Right lobe of liver (tissue), 6 donors: ENCODE measurements around the gene TRRAP. TPM values are rescaled to one million over a fixed set of nuclear protein-coding genes. Genes with fewer than 3 reads are reported as not detected.

ENCODE experiments used
- ATAC-seq, 4 donors: fragments of 200-7000 bp; cut with Tn5 transposase; one replicate each; pipeline ENCODE4 v1.9.1; 2020; ENCODE audit warnings: mild to moderate bottlenecking in 4 of 4, moderate library complexity in 4 of 4
- DNase-seq, 3 donors: peaks; one replicate each; pipeline ENCODE4 v3.0.0-alpha.2; 2020
- H3K27ac ChIP-seq, 3 donors: fragments of 200-600 bp; one replicate each; pipeline ENCODE4 v1.8.0; 2022
- H3K27me3 ChIP-seq, 2 donors: fragments of 200-600 bp; one replicate each; pipeline ENCODE4 v1.8.0; 2022
- H3K36me3 ChIP-seq, 4 donors: fragments of 200-600 bp; sonication (generic) in 1 of 4; one replicate each; pipeline versions ENCODE4 v1.5.1 to v1.8.0; 2017 to 2022; ENCODE audit warnings: control low read depth in 1 of 4
- H3K4me1 ChIP-seq, 4 donors: fragments of 200-600 bp; sonication (generic) in 1 of 4; one replicate each; pipeline versions ENCODE4 v1.5.1 to v1.8.0; 2017 to 2022; ENCODE audit warnings: control low read depth in 1 of 4
- H3K4me3 ChIP-seq, 3 donors: fragments of 200-600 bp; one replicate each; pipeline ENCODE4 v1.8.0; 2022
- H3K9me3 ChIP-seq, 4 donors: fragments of 200-600 bp; sonication (generic) in 1 of 4; one replicate each; pipeline versions ENCODE4 v1.5.1 to v1.8.0; 2017 to 2022; ENCODE audit warnings: control low read depth in 1 of 4
- POLR2A ChIP-seq: fragments of 450-650 bp; IDR thresholded peaks from one replicate; pipeline ENCODE4 v1.6.1; 2017; ENCODE audit warnings: antibody characterized with exemption, mild to moderate bottlenecking
- WGBS: methylation state at CpG from one replicate; pipeline ENCODE4 v1.1.6; 2018; ENCODE audit warnings: low coverage, low lambda C conversion rate; ENCODE audit not compliant: insufficient coverage; ENCODE audit errors: missing lambda C conversion rate; 5-methylcytosine and 5-hydroxymethylcytosine counted together
- intact Hi-C, 2 donors: fragments of 100-400 bp; cut with DNase I; formaldehyde crosslinking; loops; one replicate each; pipeline versions ENCODE4 v1.11.2 to v1.14.1; 2022
- microRNA-seq, 2 donors: library from miRNA; unstranded; fragments of <30 nt; microRNA quantifications; one replicate each; pipeline ENCODE4, GENCODE V29; 2019 to 2020
- small RNA-seq, 2 experiments: library from RNA; depleted of rRNA; stranded (forward); fragments of <200 nt; gene quantifications; one replicate each; pipeline ENCODE3, GENCODE V24; 2016
- total RNA-seq, 6 experiments: library from RNA; depleted of rRNA in 2 of 6; stranded (reverse); fragments of >200 nt in 2 of 6; fragmentation: NEBNext Ultra II Directional in 3 of 6; extraction: Animal tissue kit (Norgen Biotek cat#: 25700) in 3 of 6; gene quantifications; one replicate each; pipeline versions ENCODE4 v1.1.0 to v1.2.4, GENCODE V29; 2016 to 2023
- TF ChIP-seq, protein P1 (sequence below), 4 donors: fragments of 200-600 bp in 3 of 4; fragments of 450-650 bp in 1 of 4; IDR thresholded peaks; one replicate each; pipeline versions ENCODE4 v1.5.1 to v1.8.0; 2016 to 2022; ENCODE audit warnings: antibody characterized with exemption in 4 of 4, mild to moderate bottlenecking in 2 of 4
- donor health status: DM: no; HTN: yes; CAD: no.
- donor health status: DM: no; HTN: no; CAD: no.
- donor health status: DM: no; HTN: no; CAD: no.
- donor health status: DM: no; HTN: yes; CAD: no.
- donor health status: DM: no; HTN: yes; CAD: no.

Gene TRRAP
- total RNA-seq, 6 experiments from 2014 or later, result 16.1 to 20.5 (median 18.6) TPM

GRCh38 chr7:99047526-99048077 is 169.3 kb downstream of the TRRAP start:
- Histone ChIP-seq H3K36me3 (peaks cover 0 to 88% (median 25%) of the 10 kb centered on the region in 4 donors), H3K4me3 (no peak overlapping the region), H3K4me1 (no peaks in the 10 kb centered on the region), H3K27me3 (no peaks in the 10 kb centered on the region), H3K9me3 (no peaks in the 10 kb centered on the region), H3K27ac (no peak overlapping the region)
- 90% methylated on average over 12 of the region's 15 CpGs for WGBS
- no peak for ATAC-seq
- intact Hi-C loops, result no loop called here
- DNase-seq, result no peak
- TF ChIP-seq POLR2A, result no peak

- H3K36me3 ChIP-seq, result peaks cover 0 to 81% (median 25%) of the 10 kb centered on the region in 4 donors
- no peaks in the 10 kb centered on the region for H3K9me3 ChIP-seq
- ATAC-seq (no peak), DNase-seq (no peak)
- WGBS, result 61% methylated on average over 2 of the region's 2 CpGs
- no peak overlapping the region for H3K27ac ChIP-seq
- H3K4me1 ChIP-seq, result no peaks in the 10 kb centered on the region
- no peak overlapping the region for H3K4me3 ChIP-seq
- TF ChIP-seq, protein P1, sequence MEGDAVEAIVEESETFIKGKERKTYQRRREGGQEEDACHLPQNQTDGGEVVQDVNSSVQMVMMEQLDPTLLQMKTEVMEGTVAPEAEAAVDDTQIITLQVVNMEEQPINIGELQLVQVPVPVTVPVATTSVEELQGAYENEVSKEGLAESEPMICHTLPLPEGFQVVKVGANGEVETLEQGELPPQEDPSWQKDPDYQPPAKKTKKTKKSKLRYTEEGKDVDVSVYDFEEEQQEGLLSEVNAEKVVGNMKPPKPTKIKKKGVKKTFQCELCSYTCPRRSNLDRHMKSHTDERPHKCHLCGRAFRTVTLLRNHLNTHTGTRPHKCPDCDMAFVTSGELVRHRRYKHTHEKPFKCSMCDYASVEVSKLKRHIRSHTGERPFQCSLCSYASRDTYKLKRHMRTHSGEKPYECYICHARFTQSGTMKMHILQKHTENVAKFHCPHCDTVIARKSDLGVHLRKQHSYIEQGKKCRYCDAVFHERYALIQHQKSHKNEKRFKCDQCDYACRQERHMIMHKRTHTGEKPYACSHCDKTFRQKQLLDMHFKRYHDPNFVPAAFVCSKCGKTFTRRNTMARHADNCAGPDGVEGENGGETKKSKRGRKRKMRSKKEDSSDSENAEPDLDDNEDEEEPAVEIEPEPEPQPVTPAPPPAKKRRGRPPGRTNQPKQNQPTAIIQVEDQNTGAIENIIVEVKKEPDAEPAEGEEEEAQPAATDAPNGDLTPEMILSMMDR (IDR thresholded peaks at IDR 0.05), result no peak
- H3K27me3 ChIP-seq, result no peaks in the 10 kb centered on the region
- intact Hi-C loops, result no loop called here
These were observed 172.6 kb downstream of the TRRAP start for GRCh38 chr7:99050971-99051370.

GRCh38 chr7:99054781-99055180 is 176.4 kb downstream of the TRRAP start:
- intact Hi-C loops, result no loop called here
- H3K36me3 ChIP-seq, result peaks cover 0 to 59% (median 25%) of the 10 kb centered on the region in 4 donors
- 95% methylated on average over 9 of the region's 9 CpGs for WGBS
- no peaks in the 10 kb centered on the region for H3K9me3 ChIP-seq
- H3K4me3 ChIP-seq, result no peak overlapping the region
- no peak for DNase-seq
- H3K27me3 ChIP-seq, result no peaks in the 10 kb centered on the region
- TF ChIP-seq, protein P1 (IDR thresholded peaks at IDR 0.05), result no peak
- no peak for TF ChIP-seq POLR2A
- ATAC-seq, result no peak
- no peak overlapping the region for H3K27ac ChIP-seq
- no peaks in the 10 kb centered on the region for H3K4me1 ChIP-seq

DNA sequence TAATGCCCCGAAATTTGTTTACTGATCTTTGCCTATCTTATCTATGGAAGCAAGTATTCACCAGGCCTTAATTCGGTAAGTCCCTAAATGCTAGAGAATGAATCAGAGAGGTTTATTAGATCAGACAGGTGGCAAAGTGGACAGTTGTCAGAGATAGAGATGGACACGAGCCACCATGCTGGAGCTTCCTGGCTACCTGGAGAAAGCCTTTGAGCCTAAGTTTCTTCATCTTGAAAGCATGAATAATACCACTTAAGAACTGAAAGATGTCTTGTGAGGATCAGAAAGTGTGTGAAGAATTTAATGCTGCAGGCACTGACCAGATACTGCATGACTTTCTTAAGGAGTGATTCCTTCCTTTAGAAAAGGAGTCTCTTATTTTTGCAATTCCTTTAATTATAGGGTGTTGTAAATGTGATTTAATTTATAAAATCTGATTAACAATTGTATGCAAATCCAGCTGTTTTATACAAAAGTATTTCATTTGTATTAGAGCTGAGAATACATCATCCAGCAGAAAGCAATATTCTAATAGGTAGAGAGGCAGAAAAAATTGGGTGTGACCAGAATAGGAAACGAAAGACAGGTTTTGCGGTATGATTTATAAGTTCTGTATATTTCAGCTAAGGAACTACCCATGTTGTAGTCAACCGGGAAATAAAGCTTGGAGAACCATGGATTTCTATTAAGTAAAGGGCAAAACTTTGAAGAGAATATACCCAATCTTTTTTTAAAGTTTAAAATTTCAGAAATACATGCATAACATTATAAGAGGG is 182.9 kb downstream of the TRRAP start:
- no peaks in the 10 kb centered on the region for H3K9me3 ChIP-seq
- no peak for ATAC-seq
- whole genome bisulfite sequencing, result 58% methylated on average over 6 of the region's 6 CpGs
- no peak overlapping the region for H3K27ac ChIP-seq
- no peak overlapping the region for H3K4me3 ChIP-seq
- TF ChIP-seq, protein P1 (IDR thresholded peaks at IDR 0.05), result no peak
- TF ChIP-seq POLR2A, result no peak
- H3K36me3 ChIP-seq, result peaks cover 0 to 9% (median 5%) of the 10 kb centered on the region in 4 donors
- H3K4me1 ChIP-seq, result no peaks in the 10 kb centered on the region
- no peak for DNase-seq
- intact Hi-C loops, result no loop called here
- H3K27me3 ChIP-seq, result no peaks in the 10 kb centered on the region

Small RNA genes lying within 50 kb of the gene (microRNA-seq; reads per million reads assigned to microRNA genes)
- gene MIR3609, result 0.64 to 1.4 reads per million in 2 donors

Small RNA genes lying within 50 kb of the gene (small RNA-seq; reads per million reads assigned to genes)
- gene MIR3609, result 0.77 to 4.9 reads per million in 2 experiments

Other genes starting within 250 kb of the TRRAP start
- gene TMEM130, start 8.5 kb upstream of the TRRAP start, total RNA-seq, result not detected